Thyroid gland (tissue), 4 donors: ENCODE results near the gene B4GALT4. TPM values are rescaled to one million over a fixed set of nuclear protein-coding genes. Genes with fewer than 3 reads are reported as not detected.

Experiments used
- DNase-seq, 2 donors: peaks; one replicate each; pipeline ENCODE4 v3.0.0-alpha.2; 2019
- H3K27ac ChIP-seq, 3 donors: fragments of 200-600 bp; sonication (generic); 1 replicate in 2 of 3; 2 replicates in 1 of 3; pipeline ENCODE4 v1.5.1; 2016 to 2019; ENCODE audit warnings: mild to moderate bottlenecking in 1 of 3, moderate library complexity in 1 of 3
- H3K27me3 ChIP-seq: fragments of 200-600 bp; sonication (generic); one replicate; pipeline ENCODE4 v1.5.1; 2019
- H3K36me3 ChIP-seq, 2 donors: fragments of 200-600 bp; sonication (generic); one replicate each; pipeline ENCODE4 v1.5.1; 2016 to 2019
- H3K4me1 ChIP-seq, 2 donors: fragments of 200-600 bp; sonication (generic); one replicate each; pipeline ENCODE4 v1.5.1; 2017 to 2019
- H3K4me3 ChIP-seq, 3 donors: fragments of 200-600 bp; sonication (generic); replicated peaks in 1 of 3; 1 replicate in 2 of 3; 2 replicates in 1 of 3; pipeline ENCODE4 v1.5.1; 2016; ENCODE audit warnings: mild to moderate bottlenecking in 1 of 3
- H3K9me3 ChIP-seq: fragments of 200-600 bp; sonication (generic); one replicate; pipeline ENCODE4 v1.5.1; 2017
- CTCF ChIP-seq, 6 experiments: fragments of 200-600 bp in 3 of 6; fragments of 450-650 bp in 3 of 6; sonication (generic) in 3 of 6; IDR thresholded peaks; one replicate each; pipeline ENCODE4 v1.5.1; 2016 to 2019; ENCODE audit warnings: antibody characterized with exemption in 6 of 6, mild to moderate bottlenecking in 2 of 6, inconsistent platforms in 1 of 6, moderate library complexity in 1 of 6
- POLR2A ChIP-seq, 2 donors: fragments of 450-650 bp; IDR thresholded peaks; one replicate each; pipeline ENCODE4 v1.6.1; 2017; ENCODE audit warnings: antibody characterized with exemption in 2 of 2, mild to moderate bottlenecking in 2 of 2, moderate library complexity in 1 of 2
- WGBS, 2 donors: methylation state at CpG; one replicate each; pipeline ENCODE4 v1.1.5; 2017; 5-methylcytosine and 5-hydroxymethylcytosine counted together
- intact Hi-C: fragments of 100-400 bp; cut with DNase I; formaldehyde crosslinking; loops from one replicate; pipeline ENCODE4 v1.15.1; 2023
- total RNA-seq, 4 donors: library from RNA; depleted of rRNA; stranded (reverse); fragments of >200 nt; gene quantifications; one replicate each; pipeline ENCODE4 v1.2.3, GENCODE V29; 2016

The B4GALT4 gene
- total RNA-seq, 4 donors from 2014 or later, result 18.8 to 23.5 (median 21.3) TPM

GRCh38 chr3:119225121-119225520 lies 15.6 kb downstream of the B4GALT4 start:
- no peak for TF ChIP-seq POLR2A (IDR thresholded peaks at IDR 0.05)
- no peak for TF ChIP-seq CTCF (IDR thresholded peaks at IDR 0.05)
- 98% methylated on average over 3 of the region's 3 CpGs for WGBS, 2 donors

GRCh38 chr3:119223511-119223910 lies 17.2 kb downstream of the B4GALT4 start:
- TF ChIP-seq CTCF (IDR thresholded peaks at IDR 0.05), result no peak
- no peak for TF ChIP-seq POLR2A (IDR thresholded peaks at IDR 0.05)
- no peaks in the 10 kb centered on the region for H3K27me3 ChIP-seq
- H3K4me3 ChIP-seq, result no peak overlapping the region
- DNase-seq, result no peak
- no peak overlapping the region for H3K27ac ChIP-seq
- 87 to 93% methylated on average over 5 of the region's 5 CpGs for WGBS, 2 donors
- no peaks in the 10 kb centered on the region for H3K9me3 ChIP-seq
- intact Hi-C loops, result no loop called here
- no peaks in the 10 kb centered on the region for H3K4me1 ChIP-seq
- peaks cover 27 to 33% of the 10 kb centered on the region in 2 donors for H3K36me3 ChIP-seq

More at GRCh38 chr3:119225121-119225520, 15.6 kb downstream of the B4GALT4 start:
- H3K9me3 ChIP-seq, result no peaks in the 10 kb centered on the region
- peaks cover 33 to 34% of the 10 kb centered on the region in 2 donors for H3K36me3 ChIP-seq
- no peak overlapping the region for H3K27ac ChIP-seq
- H3K27me3 ChIP-seq, result no peaks in the 10 kb centered on the region
- no peak for DNase-seq
- H3K4me1 ChIP-seq, result no peaks in the 10 kb centered on the region
- intact Hi-C loops, result no loop called here
- H3K4me3 ChIP-seq, result no peak overlapping the region

- no peak overlapping the region for H3K4me3 ChIP-seq
- TF ChIP-seq CTCF (IDR thresholded peaks at IDR 0.05), result no peak
- no peak for TF ChIP-seq POLR2A (IDR thresholded peaks at IDR 0.05)
- H3K27me3 ChIP-seq, result no peaks in the 10 kb centered on the region
- DNase-seq, result no peak
- H3K9me3 ChIP-seq, result no peaks in the 10 kb centered on the region
- intact Hi-C loops, result no loop called here
- no peak overlapping the region for H3K27ac ChIP-seq
- no peaks in the 10 kb centered on the region for H3K4me1 ChIP-seq
- H3K36me3 ChIP-seq, result peaks cover 33 to 37% of the 10 kb centered on the region in 2 donors
- WGBS, 2 donors, result 95% methylated on average over 7 of the region's 7 CpGs
Observed at GRCh38 chr3:119222391-119222790, 18.3 kb downstream of the B4GALT4 start.

GRCh38 chr3:119221779-119222320 lies 18.8 kb downstream of the B4GALT4 start:
- H3K27me3 ChIP-seq, result no peaks in the 10 kb centered on the region
- no peaks in the 10 kb centered on the region for H3K4me1 ChIP-seq
- H3K36me3 ChIP-seq, result peaks cover 33 to 41% of the 10 kb centered on the region in 2 donors
- H3K4me3 ChIP-seq, result no peak overlapping the region
- H3K27ac ChIP-seq, result no peak overlapping the region
- 93 to 94% methylated on average over 2 of the region's 2 CpGs for WGBS, 2 donors
- DNase-seq, result no peak
- intact Hi-C loops, result no loop called here
- no peaks in the 10 kb centered on the region for H3K9me3 ChIP-seq
- TF ChIP-seq POLR2A (IDR thresholded peaks at IDR 0.05), result no peak
- no peak for TF ChIP-seq CTCF (IDR thresholded peaks at IDR 0.05)

GRCh38 chr3:119220970-119221667 lies 19.6 kb downstream of the B4GALT4 start:
- H3K9me3 ChIP-seq, result no peaks in the 10 kb centered on the region
- no peaks in the 10 kb centered on the region for H3K27me3 ChIP-seq
- H3K27ac ChIP-seq, result no peak overlapping the region
- no peak for DNase-seq
- intact Hi-C loops, result no loop called here
- H3K4me3 ChIP-seq, result no peak overlapping the region
- 79 to 96% methylated on average over 3 of the region's 3 CpGs for WGBS, 2 donors
- TF ChIP-seq POLR2A (IDR thresholded peaks at IDR 0.05) (no peak), CTCF (IDR thresholded peaks at IDR 0.05) (no peak)
- H3K36me3 ChIP-seq, result peaks cover 30 to 35% of the 10 kb centered on the region in 2 donors
- H3K4me1 ChIP-seq, result no peaks in the 10 kb centered on the region
